ENCODE results near the gene ALS2.

ALS2 gene

GRCh38 chr2:201751566-201751965 lies 29.2 kb downstream of the ALS2 start:
- DNase-seq: no peak

- DNase-seq: no peak
Measured at GRCh38 chr2:201746551-201746950, 34.2 kb downstream of the ALS2 start.

GRCh38 chr2:201735486-201735885 lies 45.2 kb downstream of the ALS2 start:
- no peak for DNase-seq

GRCh38 chr2:201734111-201734510 lies 46.6 kb downstream of the ALS2 start:
- DNase-seq: no peak

- no peak for DNase-seq
Measured at GRCh38 chr2:201733544-201733943, 47.2 kb downstream of the ALS2 start.

- DNase-seq: no peak
Measured at GRCh38 chr2:201730651-201731285, 50.0 kb downstream of the ALS2 start.

- DNase-seq: no peak
Measured at GRCh38 chr2:201715459-201715858, 65.3 kb downstream of the ALS2 start.

- DNase-seq: no peak
Measured at GRCh38 chr2:201712726-201713125, 68.0 kb downstream of the ALS2 start.

GRCh38 chr2:201709747-201710146 lies 71.0 kb downstream of the ALS2 start:
- DNase-seq: no peak

- DNase-seq: no peak
Measured at GRCh38 chr2:201709049-201709448, 71.7 kb downstream of the ALS2 start.

GRCh38 chr2:201707753-201708152 lies 73.0 kb downstream of the ALS2 start:
- DNase-seq: no peak

GRCh38 chr2:201707142-201707541 lies 73.6 kb downstream of the ALS2 start:
- DNase-seq: no peak

GRCh38 chr2:201704536-201704935 lies 76.2 kb downstream of the ALS2 start:
- DNase-seq: no peak

GRCh38 chr2:201701646-201702045 lies 79.1 kb downstream of the ALS2 start:
- DNase-seq: no peak

- DNase-seq: no peak
Measured at GRCh38 chr2:201699416-201699815, 81.3 kb downstream of the ALS2 start.

- DNase-seq: no peak
Measured at GRCh38 chr2:201698588-201699226, 82.0 kb downstream of the ALS2 start, which contains the start of gene MPP4. Gene MPP4, minus strand, starts transcription at chr2:201698644. Its CDS starts 4,690 bp downstream, at chr2:201693954.

- no peak for DNase-seq
Measured at GRCh38 chr2:201697899-201698298, 82.8 kb downstream of the ALS2 start.

- DNase-seq: peak; percentile 22
Measured at GRCh38 chr2:201696151-201696659, 84.5 kb downstream of the ALS2 start.

GRCh38 chr2:201685156-201685555 lies 95.6 kb downstream of the ALS2 start:
- no peak for DNase-seq

GRCh38 chr2:201680743-201681142 lies 100.0 kb downstream of the ALS2 start:
- DNase-seq: peak; percentile 45

- DNase-seq: no peak
Measured at GRCh38 chr2:201678401-201678800, 102.3 kb downstream of the ALS2 start.

- no peak for DNase-seq
Measured at GRCh38 chr2:201675454-201675853, 105.3 kb downstream of the ALS2 start.

GRCh38 chr2:201674794-201675193 lies 105.9 kb downstream of the ALS2 start:
- DNase-seq: no peak

- DNase-seq: no peak
Measured at GRCh38 chr2:201674298-201674697, 106.4 kb downstream of the ALS2 start.

- no peak for DNase-seq
Measured at GRCh38 chr2:201673546-201673945, 107.2 kb downstream of the ALS2 start.
